Hematopoietic multipotent progenitor cell treated with erythropoietin and hydrocortisone succinate and interleukin-3 and kit ligand, for 17 days (in vitro differentiated cells): ENCODE data around the gene PEX7.
"Not testable (repeated sequence)": the region's sequence is repeated elsewhere in the genome, so short reads cannot be mapped to it uniquely, and the experiment has no call there.

ENCODE experiments used
- DNase-seq: peaks from one replicate; pipeline ENCODE4 v3.0.0-alpha.2; 2015; ENCODE audit warnings: low spot score

Gene PEX7

DNA sequence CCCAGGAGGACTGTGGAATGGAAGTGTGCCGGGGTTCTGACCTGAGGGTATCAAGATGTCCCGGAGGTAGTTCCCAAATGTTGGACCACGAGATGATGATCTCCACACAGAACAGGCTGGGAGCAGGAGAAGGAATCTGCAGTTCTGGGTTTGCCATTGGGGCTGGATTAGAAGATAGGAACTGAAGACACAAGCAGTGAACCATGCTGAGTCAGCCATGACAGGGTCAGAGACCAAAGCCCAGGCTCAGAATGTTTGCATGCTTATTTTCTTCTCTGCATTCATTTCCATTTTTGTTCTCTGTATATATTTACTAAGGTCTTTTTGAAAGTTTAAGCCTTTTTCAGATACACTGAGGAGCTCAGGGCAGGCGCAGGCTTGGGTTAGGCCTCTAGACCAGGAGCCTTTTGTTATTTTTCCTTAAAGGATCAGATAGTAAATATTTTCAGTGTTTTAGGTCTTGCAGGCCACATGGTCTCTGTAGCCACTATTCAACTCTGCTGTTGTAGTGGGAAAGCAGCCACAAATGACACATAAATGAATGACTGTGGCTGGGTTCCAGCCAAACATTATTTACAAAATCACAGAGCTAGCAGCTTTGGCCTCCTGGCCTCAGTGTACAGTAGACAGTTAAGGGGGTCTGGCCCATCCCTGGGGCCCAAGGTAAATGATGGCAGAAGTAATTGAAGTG lies 128.2 kb downstream of the PEX7 start:
- DNase-seq: no peak

DNA sequence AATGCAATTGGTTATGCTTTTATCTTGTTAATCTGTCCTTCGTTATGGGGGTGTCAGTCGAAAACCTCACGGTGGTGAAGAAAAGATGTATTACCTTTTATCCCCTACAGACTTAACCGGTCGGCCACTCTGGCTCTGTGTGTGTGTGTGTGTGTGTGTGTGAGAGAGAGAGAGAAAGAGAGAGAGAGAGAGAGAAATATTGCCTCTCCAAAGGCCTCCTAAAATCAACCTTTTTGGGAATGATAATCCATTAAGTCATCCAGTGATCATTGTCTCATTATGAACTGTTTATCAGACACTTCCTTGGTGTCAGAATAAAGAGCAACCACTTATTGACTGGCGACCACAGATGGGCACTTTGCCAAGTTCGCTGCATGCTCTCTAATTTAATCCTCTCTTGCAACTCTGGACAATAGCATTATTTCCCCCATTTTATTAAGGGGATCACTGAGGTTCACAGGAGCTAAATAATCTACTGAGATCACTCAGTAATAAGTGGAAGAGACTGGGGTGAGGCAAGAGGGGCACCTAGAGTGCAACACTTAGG lies 130.4 kb downstream of the PEX7 start:
- DNase-seq: no peak

DNA sequence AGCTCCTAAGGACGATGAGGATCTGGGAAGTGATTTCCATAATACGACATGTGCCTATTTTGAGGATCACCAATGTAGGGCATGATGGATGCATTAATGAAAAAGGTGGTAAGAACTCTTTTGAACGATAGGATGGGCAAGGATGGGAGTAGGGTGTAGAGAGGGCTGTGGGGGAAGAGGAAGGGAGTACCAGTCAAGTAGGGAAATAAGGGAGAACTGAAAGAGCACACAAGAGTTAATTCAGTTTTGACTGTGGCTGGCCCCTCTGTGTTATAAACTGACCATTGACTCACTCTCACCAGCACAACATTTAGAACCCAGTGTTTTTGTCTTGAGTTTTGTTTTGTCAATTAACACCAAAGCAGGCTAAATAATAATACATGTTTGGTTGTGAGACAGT lies 132.7 kb downstream of the PEX7 start:
- DNase-seq: no peak

DNA sequence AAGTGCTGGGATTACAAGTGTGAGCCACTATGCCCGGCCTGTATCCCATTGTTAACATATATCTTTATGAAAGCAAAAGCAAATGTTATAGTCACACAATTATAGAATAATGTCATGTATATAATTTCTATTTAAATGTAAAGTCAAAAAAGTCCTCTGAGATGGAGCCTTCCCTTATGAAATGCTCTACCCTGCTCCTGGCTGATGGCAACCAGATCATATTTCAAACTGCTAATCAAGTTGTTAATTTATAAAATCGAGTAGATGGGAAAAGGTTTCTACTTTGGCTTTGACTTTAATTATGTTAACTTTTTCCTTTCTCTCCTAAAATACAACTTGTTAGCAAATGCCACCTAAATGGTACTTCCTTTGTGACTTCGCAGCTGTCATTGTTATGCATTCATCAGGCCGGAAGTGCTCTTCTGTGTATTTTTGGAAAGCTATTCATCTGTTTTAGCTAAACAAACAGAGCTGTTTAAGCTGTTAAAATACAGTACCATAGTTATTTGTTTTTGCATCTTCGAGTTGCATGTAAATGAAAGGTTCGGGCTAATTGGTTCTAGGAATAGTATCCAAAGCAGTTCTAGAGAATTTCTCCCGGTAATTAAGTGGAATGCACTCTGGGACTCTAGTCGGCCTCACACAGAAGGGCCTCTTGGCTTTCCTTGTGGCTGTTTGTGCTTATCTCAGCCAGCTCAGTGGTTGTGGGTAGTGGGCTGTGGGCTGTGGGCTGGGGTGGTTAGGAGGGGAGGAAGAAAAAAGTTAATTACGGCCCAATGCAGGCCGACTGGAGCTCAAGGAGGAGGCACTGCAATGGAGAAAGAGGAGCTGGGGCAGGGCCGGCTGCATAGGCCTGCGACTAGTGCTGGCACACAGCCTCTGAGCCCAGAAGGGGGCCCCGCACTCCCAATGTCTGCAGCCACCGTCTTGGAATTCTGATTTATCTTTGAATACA lies 134.5 kb downstream of the PEX7 start:
- no peak for DNase-seq

DNA sequence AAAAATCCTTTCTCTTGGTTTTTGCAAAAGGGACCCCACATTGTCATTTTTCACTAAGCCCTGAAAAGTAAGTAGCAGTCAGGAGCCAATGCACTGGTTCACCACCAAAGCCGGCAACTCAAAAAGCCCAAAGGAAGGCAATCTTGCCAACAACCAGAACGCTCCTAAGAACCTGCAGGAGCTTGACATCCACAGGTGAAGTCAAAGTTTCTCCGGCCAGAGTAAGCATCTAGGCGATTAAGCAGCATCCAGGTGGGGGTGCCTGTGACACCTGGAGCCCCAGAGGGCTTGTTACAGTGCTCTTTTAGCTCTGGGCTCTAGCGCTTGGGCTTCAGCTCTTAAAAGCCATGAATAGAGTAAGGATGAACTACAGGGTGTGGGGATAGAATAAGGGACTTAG lies 135.8 kb downstream of the PEX7 start:
- no peak for DNase-seq

DNA sequence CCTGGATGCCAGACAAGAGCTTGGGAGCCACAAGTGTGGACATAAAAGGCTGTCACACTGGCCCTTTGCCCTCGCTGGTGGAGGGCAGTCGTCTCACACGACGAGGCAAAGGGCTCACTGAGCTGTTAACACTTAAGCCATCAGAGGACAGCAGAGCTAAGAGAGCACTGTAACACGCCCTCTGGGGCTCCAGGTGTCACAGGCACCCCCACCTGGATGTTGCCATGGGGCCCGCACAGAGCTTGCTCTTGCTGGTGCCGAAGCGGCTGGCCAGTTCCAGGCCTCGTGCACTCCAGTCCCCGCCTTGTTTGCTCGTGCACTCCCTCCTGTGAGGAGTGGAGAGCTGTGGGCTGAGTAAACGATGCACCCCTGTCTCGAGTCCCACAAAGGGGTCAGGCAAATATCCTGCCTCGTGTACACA lies 137.1 kb downstream of the PEX7 start:
- no peak for DNase-seq

DNA sequence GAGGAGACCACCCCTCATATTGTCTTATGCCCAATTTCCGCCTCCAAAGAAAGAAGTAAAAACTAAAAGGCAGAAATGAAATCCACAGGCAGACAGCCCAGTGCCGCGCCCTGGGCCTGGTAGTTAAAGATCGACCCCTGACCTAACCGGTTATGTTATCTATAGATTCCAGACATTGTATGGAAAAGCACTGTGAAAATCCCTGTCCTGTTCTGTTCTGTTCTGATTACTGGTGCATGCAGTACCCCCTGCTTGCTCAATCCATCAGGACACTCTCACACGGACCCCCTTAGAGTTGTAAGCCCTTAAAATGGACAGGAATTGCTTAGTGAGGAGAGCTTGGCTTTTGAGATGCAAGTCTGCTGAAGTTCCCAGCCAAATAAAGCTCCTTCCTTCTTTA lies 137.5 kb downstream of the PEX7 start:
- not testable (repeated sequence) for DNase-seq

DNA sequence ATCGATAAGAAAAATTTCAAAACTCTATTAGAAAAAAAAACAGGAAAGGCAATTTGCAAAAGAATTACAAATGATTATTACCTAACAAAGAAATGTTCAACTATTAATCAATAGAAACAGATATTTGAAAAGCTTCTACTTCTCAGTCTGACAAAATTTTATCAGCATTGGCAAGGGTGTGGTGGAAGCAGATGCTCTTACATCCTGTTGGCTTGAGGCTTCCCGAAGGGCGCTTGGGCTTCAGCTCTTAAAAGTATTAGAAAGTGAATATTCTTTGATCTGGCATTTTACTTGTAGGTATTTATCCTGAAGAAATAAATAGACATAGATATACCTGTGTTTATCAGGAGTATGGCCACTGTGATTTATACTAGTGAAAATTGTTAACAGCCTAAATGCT lies 138.4 kb downstream of the PEX7 start:
- DNase-seq: no peak

DNA sequence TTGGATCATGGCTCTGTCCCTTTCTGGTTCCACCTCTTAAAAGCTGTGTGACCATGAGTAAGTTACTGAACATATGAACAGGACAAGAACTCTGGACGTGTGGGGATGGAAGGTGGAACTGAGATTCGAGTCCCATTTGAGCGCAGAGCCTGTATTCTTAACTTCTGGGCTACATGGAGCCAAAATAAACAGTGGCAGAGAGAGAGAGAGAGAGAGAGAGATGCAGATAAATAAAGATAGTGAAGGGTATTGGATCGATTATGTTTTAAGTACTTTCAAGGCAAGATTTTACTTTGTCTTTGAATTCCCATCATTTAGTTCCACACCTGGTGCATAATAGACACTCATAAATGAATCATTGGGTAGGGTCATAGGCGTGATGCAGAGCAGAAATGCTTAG lies 139.5 kb downstream of the PEX7 start:
- DNase-seq: no peak

DNA sequence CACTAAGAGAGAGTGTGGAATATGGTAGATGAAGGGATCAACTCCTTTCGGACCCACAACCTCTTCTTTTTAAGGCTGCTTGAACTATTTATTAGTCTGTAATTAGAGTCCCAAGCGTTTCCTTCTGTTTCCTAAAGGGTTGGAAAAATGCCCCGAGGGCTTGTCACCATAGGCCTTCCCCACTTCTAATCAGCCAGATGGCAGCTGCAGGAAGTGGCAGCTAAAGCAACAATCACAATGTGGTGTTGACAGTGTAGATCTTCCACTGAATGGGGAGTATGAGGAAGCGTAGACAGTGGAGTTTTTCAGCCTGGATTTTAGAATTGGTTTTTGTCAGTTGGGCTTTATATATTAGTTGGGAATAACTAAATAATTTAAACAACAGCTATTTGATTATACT lies 140.3 kb downstream of the PEX7 start:
- no peak for DNase-seq

DNA sequence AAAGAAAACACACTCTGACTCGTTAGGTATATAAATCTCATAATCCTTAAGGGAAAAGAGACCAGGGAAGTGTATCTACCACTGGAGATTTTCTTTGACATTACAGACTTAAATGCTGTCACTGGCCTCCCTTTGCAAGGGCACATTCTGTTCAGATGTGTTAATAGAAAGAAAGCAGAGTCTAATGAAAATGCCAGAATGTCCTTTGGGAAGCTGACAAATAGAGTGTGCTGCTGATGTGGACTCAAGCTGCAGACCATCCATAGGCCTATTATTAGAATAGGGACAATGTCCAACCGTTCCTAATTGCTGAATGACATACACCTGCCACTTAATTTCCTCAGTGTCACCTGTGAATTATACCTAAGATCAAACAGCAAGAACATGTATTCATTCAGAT lies 140.9 kb downstream of the PEX7 start:
- no peak for DNase-seq
